Dedifferentiated amniotic fluid mesenchymal stem cell (primary cell): Measurements from ENCODE around the gene IPPK.
A peak's percentile ranks its signal among the peaks of the same experiment; 100 is the strongest.

ENCODE experiments used
- DNase-seq: peaks from one replicate; pipeline ENCODE4 v3.0.0-alpha.2; 2016; ENCODE audit errors: extremely low spot score

IPPK gene, protein sequence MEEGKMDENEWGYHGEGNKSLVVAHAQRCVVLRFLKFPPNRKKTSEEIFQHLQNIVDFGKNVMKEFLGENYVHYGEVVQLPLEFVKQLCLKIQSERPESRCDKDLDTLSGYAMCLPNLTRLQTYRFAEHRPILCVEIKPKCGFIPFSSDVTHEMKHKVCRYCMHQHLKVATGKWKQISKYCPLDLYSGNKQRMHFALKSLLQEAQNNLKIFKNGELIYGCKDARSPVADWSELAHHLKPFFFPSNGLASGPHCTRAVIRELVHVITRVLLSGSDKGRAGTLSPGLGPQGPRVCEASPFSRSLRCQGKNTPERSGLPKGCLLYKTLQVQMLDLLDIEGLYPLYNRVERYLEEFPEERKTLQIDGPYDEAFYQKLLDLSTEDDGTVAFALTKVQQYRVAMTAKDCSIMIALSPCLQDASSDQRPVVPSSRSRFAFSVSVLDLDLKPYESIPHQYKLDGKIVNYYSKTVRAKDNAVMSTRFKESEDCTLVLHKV

GRCh38 chr9:92669890-92670708 lies at the start of gene IPPK:
Gene IPPK (minus strand): TSS chr9:92670131. CDS start chr9:92669988, 143 bp downstream.
- DNase-seq = peak; percentile 98

DNA sequence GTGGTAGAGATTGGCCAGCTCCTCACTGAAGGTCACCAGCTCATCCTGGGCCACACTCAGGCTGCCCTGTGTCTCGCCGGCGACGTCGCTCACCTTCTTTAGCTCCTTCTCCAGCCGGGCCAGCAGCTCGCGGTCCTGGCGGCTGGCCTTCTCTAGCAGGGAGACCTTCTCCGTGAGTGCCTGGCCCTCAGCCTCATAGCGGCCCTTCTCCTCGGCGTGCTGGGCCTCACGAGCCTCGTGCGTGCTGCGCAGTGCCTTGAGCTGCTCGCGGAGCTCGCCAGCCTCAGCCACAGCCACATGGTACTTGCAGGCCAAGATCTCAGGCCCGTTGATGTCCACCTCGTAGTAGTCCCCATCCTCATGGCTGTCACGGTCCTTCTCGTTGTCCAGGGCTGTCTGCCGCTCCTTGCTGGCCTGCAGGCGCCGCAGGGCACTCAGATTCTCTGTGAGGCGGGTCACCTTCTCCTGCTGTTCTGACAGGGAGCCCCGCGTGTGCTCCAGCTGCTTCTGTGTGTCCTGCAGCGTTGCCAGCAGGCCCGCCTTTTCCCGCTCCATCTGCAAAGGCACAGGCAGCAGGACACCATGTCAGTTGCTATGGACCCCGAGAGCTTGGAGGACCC lies 49.2 kb upstream of the IPPK start:
- no peak for DNase-seq

- no peak for DNase-seq
Observed at GRCh38 chr9:92718086-92719001, 48.4 kb upstream of the IPPK start.

DNA sequence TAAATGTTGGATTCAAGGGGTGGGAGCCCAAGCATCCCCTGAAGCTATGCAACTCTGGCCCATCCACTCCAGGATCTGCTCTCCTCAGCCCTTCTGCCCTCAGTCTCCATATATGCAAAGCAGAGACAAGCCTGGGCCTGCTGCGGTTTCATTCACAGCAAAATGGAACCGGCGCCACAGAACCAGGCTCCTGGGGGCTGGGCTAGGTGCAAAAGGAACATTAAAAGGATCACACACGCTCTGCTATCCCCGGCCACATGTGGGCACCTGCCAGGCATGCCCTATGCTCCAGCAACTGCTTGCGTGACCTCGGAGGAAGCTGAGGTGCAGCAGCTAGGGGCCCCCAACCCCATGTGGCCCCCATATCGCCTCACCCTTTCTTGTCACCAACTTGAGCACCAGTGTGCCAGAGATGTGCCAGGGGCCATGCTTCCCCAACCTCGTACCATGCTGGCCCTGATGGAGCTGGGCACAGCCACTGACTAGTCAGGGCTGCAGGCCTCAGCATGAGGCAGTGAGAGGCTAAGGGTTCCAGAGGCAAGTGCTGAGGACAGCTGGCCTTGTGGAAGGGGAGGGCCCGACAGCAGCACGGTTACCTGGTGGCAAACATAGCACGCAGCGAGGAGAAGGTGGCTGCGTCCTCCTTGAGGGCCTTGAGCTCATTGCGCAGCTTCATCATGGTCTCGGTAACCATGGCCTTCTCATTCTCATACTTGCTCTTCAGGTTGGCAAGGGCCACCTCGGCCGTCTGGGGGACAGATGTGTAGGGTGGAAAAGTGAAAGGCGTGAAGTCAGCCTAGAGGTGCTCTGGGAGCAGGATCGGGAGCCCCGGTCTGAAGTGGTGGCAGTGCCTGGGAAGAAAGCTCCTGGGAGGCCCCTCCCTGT lies 47.5 kb upstream of the IPPK start:
- no peak for DNase-seq

DNA sequence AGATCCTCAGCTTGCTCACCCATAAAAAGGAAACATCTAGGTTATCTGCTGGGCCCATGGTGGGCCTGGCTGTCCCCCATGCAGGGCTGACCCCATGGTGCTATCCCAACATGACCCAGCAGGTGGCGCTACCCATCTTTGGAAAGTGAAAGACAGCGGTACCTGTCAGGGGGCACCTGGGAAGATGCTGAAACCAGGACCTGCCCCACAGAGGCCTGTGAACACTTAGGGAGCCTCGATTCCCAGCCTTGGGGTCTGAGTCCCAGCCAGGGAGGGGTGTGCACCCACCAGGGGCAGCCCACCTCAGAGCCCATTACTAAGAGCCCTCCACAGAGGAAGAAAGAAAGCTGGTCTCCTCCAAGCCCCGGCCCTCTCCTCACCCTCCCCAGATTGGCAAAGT lies 46.6 kb upstream of the IPPK start:
- DNase-seq = no peak

DNA sequence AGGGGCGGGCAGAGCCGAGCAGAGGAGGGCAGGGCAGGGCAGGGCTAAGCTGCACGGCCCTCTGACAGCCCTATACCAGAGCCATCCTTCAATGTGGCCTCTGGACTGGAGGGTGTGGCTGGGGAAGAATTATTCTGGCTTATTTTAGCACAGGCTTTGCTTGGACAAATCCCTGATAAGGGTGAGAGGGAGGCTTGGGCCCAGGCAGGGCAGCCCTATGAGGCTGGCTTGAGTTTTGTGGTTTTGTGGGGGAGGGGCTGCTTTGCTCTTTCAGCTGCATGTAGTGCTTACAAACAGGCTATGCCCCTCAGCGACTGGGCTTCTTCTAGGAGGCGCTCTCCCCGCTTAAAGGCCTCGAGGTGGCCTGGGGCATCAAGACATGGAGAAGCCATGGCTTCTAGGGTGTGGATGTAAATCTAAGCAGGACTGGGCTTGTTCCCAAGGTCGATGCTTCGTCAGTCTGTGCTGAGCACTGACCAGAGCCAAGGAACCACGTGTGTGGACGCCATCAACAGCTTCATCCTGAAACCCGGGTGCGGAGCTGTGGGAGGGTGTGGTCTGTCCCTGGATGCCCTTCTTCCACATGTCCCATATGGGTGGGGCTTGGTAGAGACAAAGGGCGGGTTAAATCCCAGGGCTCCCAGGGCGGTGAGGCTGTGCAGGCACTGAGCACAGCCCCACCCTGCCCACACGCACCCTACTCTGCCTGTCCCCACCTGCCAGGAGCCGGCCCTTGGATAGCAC lies 45.7 kb upstream of the IPPK start:
- no peak for DNase-seq

DNA sequence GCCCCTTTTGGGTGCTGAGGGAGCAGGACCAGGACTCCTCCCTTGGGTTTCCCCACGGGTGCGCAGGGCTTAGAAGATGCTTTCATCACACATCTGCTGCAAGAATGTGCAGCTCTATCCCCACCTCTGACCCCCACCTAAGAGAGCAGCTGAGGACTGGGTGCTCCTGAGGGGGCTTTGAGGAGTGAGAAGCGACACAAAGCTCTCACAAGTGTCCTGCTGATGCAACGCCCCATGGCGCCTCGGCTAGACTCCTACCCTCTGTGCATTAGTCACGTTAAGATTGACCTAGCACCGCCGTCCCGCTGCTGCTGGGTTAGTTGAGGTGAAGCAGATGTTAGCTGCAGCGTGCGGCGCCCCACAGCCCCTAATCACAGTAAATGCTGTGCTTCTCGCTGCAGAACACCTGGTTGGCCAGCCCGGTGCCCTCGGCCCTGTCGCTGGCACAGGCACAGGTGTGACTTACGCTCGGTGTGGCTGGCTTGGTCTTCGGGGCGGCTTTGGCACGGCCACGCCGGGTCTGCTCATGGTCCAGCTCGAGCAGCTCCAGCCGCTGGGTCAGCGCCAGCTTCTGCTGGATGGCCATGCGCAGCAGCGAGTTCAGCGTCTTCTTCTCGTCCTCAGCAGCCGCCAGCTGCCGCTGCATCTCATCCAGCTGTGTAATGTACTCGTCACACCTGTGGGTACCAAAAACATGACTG lies 45.0 kb upstream of the IPPK start:
- DNase-seq = no peak

DNA sequence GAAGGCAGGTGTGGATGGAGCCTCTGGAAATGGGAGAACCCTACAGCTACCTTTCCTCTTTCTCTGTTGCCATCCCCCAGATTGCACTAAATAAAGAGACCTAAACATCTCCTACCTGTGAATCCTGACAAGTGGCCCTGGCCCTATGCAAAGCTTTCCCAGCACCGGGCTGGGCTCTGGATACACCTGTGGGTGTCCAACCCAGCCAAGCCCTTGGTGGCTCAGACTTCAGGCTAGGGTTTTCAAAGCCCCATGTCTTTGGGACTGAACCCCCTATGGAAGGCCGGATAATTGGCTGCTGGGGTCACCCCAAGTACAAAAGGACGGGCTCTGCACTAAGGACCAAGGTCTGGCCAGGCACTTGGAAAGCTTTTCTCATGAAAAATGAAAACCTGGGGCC lies 44.1 kb upstream of the IPPK start:
- no peak for DNase-seq

GRCh38 chr9:92713528-92713927 lies 43.6 kb upstream of the IPPK start:
- DNase-seq = no peak

DNA sequence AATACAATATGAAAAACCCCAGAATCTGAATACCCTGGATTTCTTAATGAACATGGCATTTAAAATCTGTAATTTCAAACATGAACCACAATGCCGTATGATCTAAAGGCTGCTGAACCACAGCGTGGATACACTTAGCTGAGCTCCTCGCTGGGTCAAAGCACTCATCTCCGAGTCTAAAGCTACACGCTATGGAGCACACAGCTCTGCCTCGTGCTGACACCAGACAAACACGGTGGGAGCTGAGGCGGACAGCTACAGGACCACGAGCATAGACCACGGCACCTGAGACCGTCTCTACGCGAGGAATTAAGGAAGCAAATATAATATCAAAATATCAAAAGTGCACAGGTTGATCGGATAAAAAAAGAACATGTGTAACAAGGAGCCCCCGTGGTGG lies 42.8 kb upstream of the IPPK start:
- no peak for DNase-seq

DNA sequence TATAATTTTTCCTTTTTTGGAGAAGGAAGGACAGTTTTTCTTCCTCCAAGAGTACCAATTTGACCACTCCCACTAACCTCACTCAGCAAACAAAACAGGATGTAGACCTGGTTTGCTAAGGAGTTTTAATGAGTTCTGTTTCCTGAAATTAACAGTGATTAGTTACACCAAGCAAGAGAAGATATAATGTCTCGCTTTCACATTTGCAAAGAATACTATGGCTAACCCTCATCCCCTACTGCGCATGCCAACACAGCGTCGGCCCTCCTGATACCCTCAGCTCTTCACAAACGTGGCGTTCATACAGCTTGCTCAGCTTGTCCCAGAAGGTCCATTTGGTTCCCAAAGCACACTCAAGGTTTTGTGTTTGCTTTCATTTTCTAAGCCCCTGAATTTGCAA lies 41.9 kb upstream of the IPPK start:
- DNase-seq = no peak

- DNase-seq = no peak
Observed at GRCh38 chr9:92711146-92711545, 41.2 kb upstream of the IPPK start.

- DNase-seq = no peak
Observed at GRCh38 chr9:92710368-92710767, 40.4 kb upstream of the IPPK start.

GRCh38 chr9:92709954-92710353 lies 40.0 kb upstream of the IPPK start:
- no peak for DNase-seq

DNA sequence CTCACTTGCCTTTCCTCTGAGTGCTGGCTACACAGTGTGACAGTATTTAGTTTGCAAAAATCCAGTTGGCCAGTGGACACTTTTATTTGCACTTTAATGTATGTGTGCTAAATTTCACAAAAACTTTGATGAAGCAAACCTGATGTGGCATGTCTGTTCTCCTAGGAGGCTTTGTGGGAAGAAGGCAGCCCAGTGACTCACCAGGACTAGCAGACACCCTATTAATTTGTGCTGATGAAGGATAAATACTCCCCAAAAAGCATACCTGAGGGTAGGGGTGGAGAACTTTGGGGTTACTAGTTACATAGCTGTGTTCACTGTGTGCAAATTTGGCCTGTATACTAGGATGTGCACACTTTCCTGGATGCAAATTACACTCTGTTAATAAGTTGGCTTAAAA lies 39.3 kb upstream of the IPPK start:
- no peak for DNase-seq

DNA sequence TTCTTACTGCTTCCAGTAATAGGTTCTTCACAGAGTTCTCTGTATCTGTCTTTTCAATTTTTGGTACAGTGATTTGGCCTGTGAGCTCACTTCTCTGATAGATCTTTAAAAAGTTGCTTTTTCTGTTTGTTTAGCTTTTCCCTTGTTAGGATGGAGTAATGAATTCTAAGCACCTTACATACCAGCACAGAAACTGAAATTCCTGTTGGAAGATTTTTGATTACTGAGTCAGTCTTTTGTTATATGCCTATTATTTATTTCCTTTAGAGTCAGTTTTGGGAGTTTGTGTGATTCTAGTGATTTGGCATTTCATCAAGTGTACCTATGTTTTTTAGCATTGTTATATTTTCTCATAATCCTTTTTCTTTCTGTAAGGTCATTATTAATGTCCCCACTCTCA lies 37.6 kb upstream of the IPPK start:
- no peak for DNase-seq

DNA sequence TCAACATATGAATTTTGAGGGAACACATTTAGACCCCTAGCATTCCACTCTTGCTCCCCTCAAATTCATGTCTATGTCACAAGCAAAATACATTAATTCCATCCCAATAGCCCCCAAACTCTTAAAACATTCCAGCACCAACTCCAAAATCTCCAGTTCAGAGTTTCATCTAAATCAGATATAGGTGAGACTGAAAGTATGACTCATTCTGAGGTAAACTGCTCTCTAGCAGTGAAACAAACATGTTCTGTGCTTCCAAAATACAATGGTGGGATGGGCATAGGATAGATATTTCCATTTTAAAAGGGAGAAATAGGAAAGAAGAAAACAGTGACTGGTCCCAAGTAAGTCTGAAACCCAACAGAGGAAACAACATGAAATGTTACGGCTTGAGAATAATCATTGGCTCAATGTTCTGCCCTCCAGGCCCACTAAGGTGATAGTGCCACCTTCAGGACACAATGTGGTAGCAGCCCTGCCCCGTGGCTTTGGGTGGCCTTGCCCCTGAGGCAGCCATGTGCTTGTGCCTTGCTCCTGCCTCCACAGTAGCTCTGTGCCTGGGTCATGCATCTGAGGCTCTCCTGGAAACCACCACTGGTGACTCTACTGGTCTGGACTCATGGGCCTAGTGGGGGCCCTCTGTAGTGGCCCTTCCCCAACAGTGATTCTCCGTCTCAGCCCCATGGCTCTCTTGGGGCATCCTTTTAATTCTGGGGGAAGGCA lies 36.4 kb upstream of the IPPK start:
- no peak for DNase-seq

DNA sequence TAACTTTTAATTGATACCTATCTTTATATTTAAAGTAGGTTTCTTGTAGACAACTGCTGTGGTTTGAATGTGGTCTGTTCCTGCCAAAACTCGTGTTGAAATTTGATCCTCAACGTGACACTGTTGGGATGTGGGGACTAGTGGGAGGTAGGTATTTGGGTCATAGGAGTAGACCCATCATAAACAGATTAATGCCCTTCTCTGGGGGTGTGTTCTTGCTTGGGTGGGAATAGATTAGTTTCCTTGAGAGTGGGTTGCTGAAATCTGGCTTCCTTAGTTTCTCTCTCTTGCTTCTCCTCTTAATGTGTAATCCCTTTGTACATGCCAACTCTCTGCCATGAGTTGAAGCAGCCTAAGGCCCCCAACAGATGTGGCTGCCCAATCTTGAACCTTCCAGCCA lies 34.6 kb upstream of the IPPK start:
- no peak for DNase-seq
